Keratinocyte (primary cell): ENCODE results near the gene SMO.

ENCODE experiments used
- EZH2 ChIP-seq: IDR thresholded peaks from one replicate; pipeline ENCODE4 v1.6.1; 2012; ENCODE audit warnings: inconsistent platforms, mild to moderate bottlenecking, low read length, moderate library complexity
- TF ChIP-seq, protein P1 (sequence below), 3 experiments: IDR thresholded peaks in 1 of 3; conservative IDR thresholded peaks in 1 of 3; optimal IDR thresholded peaks in 1 of 3; 2 replicates in 2 of 3; 3 replicates in 1 of 3; pipeline versions ENCODE3 to v1.5.1; 2011; ENCODE audit warnings: low read length in 3 of 3, mild to moderate bottlenecking in 3 of 3, moderate library complexity in 2 of 3, control low read depth in 1 of 3, inconsistent platforms in 1 of 3; ENCODE audit not compliant: insufficient read depth in 2 of 3; ENCODE audit errors: extremely low read depth in 1 of 3

DNA sequence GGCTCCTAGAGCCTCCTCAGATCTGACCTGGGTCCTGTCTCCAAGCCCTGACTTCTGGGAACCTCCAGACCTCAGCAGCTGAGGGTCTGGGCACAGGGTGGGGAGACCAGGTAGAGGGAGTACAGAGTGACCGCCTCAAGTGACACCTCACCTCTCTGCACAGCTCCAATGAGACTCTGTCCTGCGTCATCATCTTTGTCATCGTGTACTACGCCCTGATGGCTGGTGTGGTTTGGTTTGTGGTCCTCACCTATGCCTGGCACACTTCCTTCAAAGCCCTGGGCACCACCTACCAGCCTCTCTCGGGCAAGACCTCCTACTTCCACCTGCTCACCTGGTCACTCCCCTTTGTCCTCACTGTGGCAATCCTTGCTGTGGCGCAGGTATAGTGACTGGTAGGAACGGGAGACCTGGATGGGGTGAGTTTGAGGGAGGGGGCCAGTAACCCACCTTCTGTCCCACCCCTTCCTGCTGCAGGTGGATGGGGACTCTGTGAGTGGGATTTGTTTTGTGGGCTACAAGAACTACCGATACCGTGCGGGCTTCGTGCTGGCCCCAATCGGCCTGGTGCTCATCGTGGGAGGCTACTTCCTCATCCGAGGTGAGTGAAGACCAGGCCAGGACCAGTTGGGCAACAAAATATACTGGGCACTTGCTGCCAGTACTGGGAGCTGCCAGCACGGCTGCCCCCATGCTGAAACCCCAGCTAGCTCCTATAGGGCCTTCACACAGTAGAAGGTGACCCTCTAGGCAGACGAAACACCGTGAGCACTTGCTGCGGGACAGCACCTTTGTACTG is 17.8 kb downstream of the SMO start:
- TF ChIP-seq, protein P1, sequence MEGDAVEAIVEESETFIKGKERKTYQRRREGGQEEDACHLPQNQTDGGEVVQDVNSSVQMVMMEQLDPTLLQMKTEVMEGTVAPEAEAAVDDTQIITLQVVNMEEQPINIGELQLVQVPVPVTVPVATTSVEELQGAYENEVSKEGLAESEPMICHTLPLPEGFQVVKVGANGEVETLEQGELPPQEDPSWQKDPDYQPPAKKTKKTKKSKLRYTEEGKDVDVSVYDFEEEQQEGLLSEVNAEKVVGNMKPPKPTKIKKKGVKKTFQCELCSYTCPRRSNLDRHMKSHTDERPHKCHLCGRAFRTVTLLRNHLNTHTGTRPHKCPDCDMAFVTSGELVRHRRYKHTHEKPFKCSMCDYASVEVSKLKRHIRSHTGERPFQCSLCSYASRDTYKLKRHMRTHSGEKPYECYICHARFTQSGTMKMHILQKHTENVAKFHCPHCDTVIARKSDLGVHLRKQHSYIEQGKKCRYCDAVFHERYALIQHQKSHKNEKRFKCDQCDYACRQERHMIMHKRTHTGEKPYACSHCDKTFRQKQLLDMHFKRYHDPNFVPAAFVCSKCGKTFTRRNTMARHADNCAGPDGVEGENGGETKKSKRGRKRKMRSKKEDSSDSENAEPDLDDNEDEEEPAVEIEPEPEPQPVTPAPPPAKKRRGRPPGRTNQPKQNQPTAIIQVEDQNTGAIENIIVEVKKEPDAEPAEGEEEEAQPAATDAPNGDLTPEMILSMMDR (optimal IDR thresholded peaks at IDR 0.05 in 1 of 3, IDR thresholded peaks at IDR 0.05 in 1 of 3, conservative IDR thresholded peaks at IDR 0.05 in 1 of 3; ENCODE audit: extremely low read depth in 1 of 3, insufficient read depth in 2 of 3, low read length in 3 of 3): no peak
- no peak for TF ChIP-seq EZH2
